HCT116 (cell line): Measurements from ENCODE around the gene NXF1. TPM values are rescaled to one million over a fixed set of nuclear protein-coding genes. Genes with fewer than 3 reads are reported as not detected.

ENCODE experiments used
- ATAC-seq: fragments of 200-7000 bp; cut with Tn5 transposase; 2 replicates; pipeline ENCODE4 v1.9.1; 2020; ENCODE audit warnings: mild to moderate bottlenecking, moderate library complexity
- BruUV-seq: library from RNA; stranded (reverse); fragments of 400-500 nt; replicated peaks from 2 replicates; lab custom pipeline; 2021; lab: Mats Ljungman, UMichigan
- CTCF ChIA-PET: fragments of 300-600 bp; sonication (Branson Sonifier 250); formaldehyde crosslinking; loops from one replicate; lab custom pipeline; 2021; ENCODE audit warnings: antibody characterized with exemption; lab: Charles Lee
- POLR2A ChIA-PET: fragments of 300-600, 350-600 bp; sonication (Branson Sonifier 250); formaldehyde crosslinking; loops from one replicate; lab custom pipeline; 2021; ENCODE audit warnings: antibody characterized with exemption; lab: Charles Lee
- RAD21 ChIA-PET, 2 experiments: fragments of 300-600 bp; sonication (Branson Sonifier 250); formaldehyde crosslinking; loops; one replicate each; lab custom pipeline; 2023; ENCODE audit warnings: low total read pairs in 2 of 2; ENCODE audit not compliant: uncharacterized antibody in 2 of 2, unreplicated experiment in 2 of 2, low non-redundant PET in 1 of 2; lab: Charles Lee
- DNase-seq: peaks from one replicate; pipeline ENCODE4 v3.0.0-alpha.2; 2010; ENCODE audit warnings: low read depth, low spot score
- H2AFZ ChIP-seq: fragments of 200-600 bp; shearing (Covaris generic), sonication (generic); 2 replicates; pipeline ENCODE4 v1.6.1; 2017; ENCODE audit warnings: low read depth, mixed run types, mixed read lengths, antibody characterized with exemption, low read length; ENCODE audit not compliant: poor library complexity, severe bottlenecking
- H3K27ac ChIP-seq: 2 replicates; pipeline ENCODE4 v1.5.1; 2012; ENCODE audit warnings: low read depth, low read length
- H3K27me3 ChIP-seq: fragments of 200-600 bp; sonication (generic); 2 replicates; pipeline ENCODE4 v1.6.1; 2016; ENCODE audit warnings: mixed run types, low read length, mixed read lengths; ENCODE audit not compliant: insufficient read depth
- H3K36me3 ChIP-seq, 2 experiments: fragments of 200-500 bp in 1 of 2; fragments of 200-600 bp in 1 of 2; sonication (Bioruptor generic) in 1 of 2; sonication (generic) in 1 of 2; 2 replicates each; pipeline versions ENCODE4 v1.5.1 to v1.6.1; 2014 to 2016; ENCODE audit warnings: low read length in 2 of 2, inconsistent platforms in 1 of 2, mixed read lengths in 1 of 2, mixed run types in 1 of 2; ENCODE audit not compliant: insufficient read depth in 2 of 2, control insufficient read depth in 1 of 2
- H3K4me1 ChIP-seq, 2 experiments: fragments of 200-600 bp in 1 of 2; sonication (generic) in 1 of 2; 2 replicates each; pipeline versions ENCODE4 v1.5.1 to v1.6.1; 2012 to 2017; ENCODE audit warnings: low read length in 2 of 2, inconsistent platforms in 1 of 2, mild to moderate bottlenecking in 1 of 2, mixed read lengths in 1 of 2, mixed run types in 1 of 2, moderate library complexity in 1 of 2; ENCODE audit not compliant: insufficient read depth in 2 of 2, control insufficient read depth in 1 of 2
- H3K4me2 ChIP-seq: fragments of 200-600 bp; sonication (generic); 2 replicates; pipeline ENCODE4 v1.6.1; 2017; ENCODE audit warnings: mixed run types, low read length, mixed read lengths
- H3K4me3 ChIP-seq, 2 experiments: fragments of 200-600 bp in 1 of 2; sonication (generic) in 1 of 2; replicated peaks in 1 of 2; 2 replicates each; pipeline ENCODE4 v1.5.1; 2011 to 2016; ENCODE audit warnings: low read length in 2 of 2, control low read depth in 1 of 2, low read depth in 1 of 2, mild to moderate bottlenecking in 1 of 2, mixed read lengths in 1 of 2, mixed run types in 1 of 2
- H3K79me2 ChIP-seq: fragments of 200-600 bp; sonication (generic); 2 replicates; pipeline ENCODE4 v1.6.1; 2017; ENCODE audit warnings: mild to moderate bottlenecking, mixed run types, low read length, moderate library complexity, mixed read lengths; ENCODE audit not compliant: insufficient read depth
- H3K9ac ChIP-seq: fragments of 200-600 bp; sonication (generic); 2 replicates; pipeline ENCODE4 v1.6.1; 2016; ENCODE audit warnings: low read length, mixed read lengths
- H3K9me2 ChIP-seq: fragments of 200-600 bp; sonication (generic), shearing (Covaris generic); 2 replicates; pipeline ENCODE4 v1.6.1; 2017; ENCODE audit warnings: mixed run types, mild to moderate bottlenecking, moderate library complexity; ENCODE audit not compliant: insufficient read depth
- H3K9me3 ChIP-seq, 2 experiments: fragments of 200-500 bp in 1 of 2; fragments of 200-600 bp in 1 of 2; sonication (Bioruptor generic) in 1 of 2; sonication (generic) in 1 of 2; 2 replicates each; pipeline ENCODE4 v1.6.1; 2014 to 2017; ENCODE audit warnings: low read length in 2 of 2, mixed read lengths in 2 of 2, inconsistent platforms in 1 of 2, low read depth in 1 of 2, mild to moderate bottlenecking in 1 of 2, mixed run types in 1 of 2, moderate library complexity in 1 of 2; ENCODE audit not compliant: control insufficient read depth in 1 of 2, insufficient read depth in 1 of 2
- H4K20me1 ChIP-seq: fragments of 200-600 bp; sonication (generic), shearing (Covaris generic); 2 replicates; pipeline ENCODE4 v1.6.1; 2017; ENCODE audit warnings: mixed run types, mild to moderate bottlenecking, moderate library complexity; ENCODE audit not compliant: insufficient read depth
- CBX3 ChIP-seq: IDR thresholded peaks from 2 replicates; pipeline ENCODE4 v1.6.1; 2012; ENCODE audit warnings: low read depth
- EGR1 ChIP-seq: IDR thresholded peaks from 2 replicates; pipeline ENCODE4 v1.6.1; 2012; ENCODE audit warnings: low read depth
- ELF1 ChIP-seq: IDR thresholded peaks from 2 replicates; pipeline ENCODE4 v1.6.1; 2012; ENCODE audit warnings: low read depth, borderline replicate concordance
- EZH2 ChIP-seq: fragments of 200-600 bp; sonication (generic); IDR thresholded peaks from 2 replicates; pipeline ENCODE4 v1.6.1; 2017; ENCODE audit warnings: antibody characterized with exemption, mixed run types
- EZH2phosphoT487 ChIP-seq: fragments of 200-600 bp; IDR thresholded peaks from 2 replicates; pipeline ENCODE4 v1.6.1; 2018; ENCODE audit warnings: antibody characterized with exemption, borderline replicate concordance
- FOSL1 ChIP-seq: IDR thresholded peaks from 2 replicates; pipeline ENCODE4 v1.6.1; 2012; ENCODE audit warnings: low read depth
- POLR2AphosphoS5 ChIP-seq: IDR thresholded peaks from 2 replicates; pipeline ENCODE4 v1.6.1; 2011; ENCODE audit warnings: mild to moderate bottlenecking, low read depth, low read length, moderate library complexity
- REST ChIP-seq: IDR thresholded peaks from 2 replicates; pipeline ENCODE4 v1.6.1; 2012; ENCODE audit warnings: low read depth
- SIN3A ChIP-seq: IDR thresholded peaks from 2 replicates; pipeline ENCODE4 v1.6.1; 2012; ENCODE audit warnings: low read depth
- SRF ChIP-seq: IDR thresholded peaks from 2 replicates; pipeline ENCODE4 v1.6.1; 2012; ENCODE audit warnings: low read depth
- TCF7L2 ChIP-seq: IDR thresholded peaks from 2 replicates; pipeline ENCODE4 v1.7.0; 2011; ENCODE audit warnings: borderline replicate concordance, inconsistent platforms; ENCODE audit not compliant: insufficient read depth, insufficient read length; ENCODE audit errors: extremely low read depth
- ZBTB33 ChIP-seq: IDR thresholded peaks from 2 replicates; pipeline ENCODE4 v1.6.1; 2011; ENCODE audit warnings: mild to moderate bottlenecking, low read length, moderate library complexity; ENCODE audit not compliant: insufficient replicate concordance; ENCODE audit errors: extremely low read depth
- intact Hi-C: fragments of 100-400 bp; cut with micrococcal nuclease; formaldehyde crosslinking; loops from 2 replicates; pipeline ENCODE4 v1.10.0; 2022
- total RNA-seq: library from RNA; stranded (reverse); gene quantifications from one replicate; pipeline ENCODE4 v1.2.1, GENCODE V29; 2021; ENCODE audit not compliant: unreplicated experiment

NXF1 gene
- total RNA-seq, 1 experiment from 2014 or later: 55.5 TPM

GRCh38 chr11:62823677-62824076, 18.4 kb upstream of the NXF1 start:
- no peaks in the 10 kb centered on the region for H3K9me3 ChIP-seq
- ChIA-PET POLR2A (interaction anchor here (1.5 kb wide), 2 partner anchors 9 to 32 kb away, joined by 4 to 6 read pairs; partner anchors contain the start of gene TEX54), CTCF (no interaction called here), RAD21 (no interaction called here)
- intact Hi-C loops: no loop called here
- no peak overlapping the region for H3K9ac ChIP-seq
- H4K20me1 ChIP-seq: no peaks in the 10 kb centered on the region
- no peaks in the 10 kb centered on the region for H3K9me2 ChIP-seq
- ATAC-seq: no peak
- peaks cover 23 to 47% of the 10 kb centered on the region in 2 experiments for H3K36me3 ChIP-seq
- H3K4me3 ChIP-seq: no peak overlapping the region
- TF ChIP-seq ELF1: no peak
- TF ChIP-seq SRF: no peak
- no peak for TF ChIP-seq EZH2phosphoT487
- no peak for TF ChIP-seq FOSL1
- no peak for TF ChIP-seq POLR2AphosphoS5
- no peak for TF ChIP-seq CBX3
- TF ChIP-seq TCF7L2: no peak
- no peak for TF ChIP-seq REST
- TF ChIP-seq SIN3A: no peak
- no peak for TF ChIP-seq EGR1
- TF ChIP-seq EZH2: no peak
- no peak for TF ChIP-seq ZBTB33
- H3K27me3 ChIP-seq: no peaks in the 10 kb centered on the region
- 0 out of 2 replicates have a peak, but pooled peaks cover 4% of the 10 kb centered on the region for H3K79me2 ChIP-seq
- H3K4me2 ChIP-seq: no peak overlapping the region
- no peak overlapping the region for H2AFZ ChIP-seq
- H3K4me1 ChIP-seq: no peaks in the 10 kb centered on the region
- no peak overlapping the region for H3K27ac ChIP-seq
- no TSS peak for BruUV-seq
- DNase-seq: no peak
